Right lobe of liver (tissue), 4 donors: ENCODE results near the gene DNM3.

Experiments
- CTCF ChIP-seq, 4 donors: fragments of 200-600 bp in 3 of 4; fragments of 450-650 bp in 1 of 4; IDR thresholded peaks; one replicate each; pipeline versions ENCODE4 v1.5.1 to v1.8.0; 2016 to 2022; ENCODE audit warnings: antibody characterized with exemption in 4 of 4, mild to moderate bottlenecking in 2 of 4
- POLR2A ChIP-seq: fragments of 450-650 bp; IDR thresholded peaks from one replicate; pipeline ENCODE4 v1.6.1; 2017; ENCODE audit warnings: antibody characterized with exemption, mild to moderate bottlenecking
- donor health status: DM: no; HTN: no; CAD: no.
- donor health status: DM: no; HTN: no; CAD: no.
- donor health status: DM: no; HTN: yes; CAD: no.

GRCh38 chr1:172136925-172137324, 295.6 kb downstream of the DNM3 start:
- no peak for TF ChIP-seq CTCF (IDR thresholded peaks at IDR 0.05)
- no peak for TF ChIP-seq POLR2A
